Gastroesophageal sphincter (tissue), 3 donors: Measurements from ENCODE around the gene OXSR1.

ENCODE experiments used
- CTCF ChIP-seq, 4 experiments: fragments of 200-600 bp in 2 of 4; fragments of 450-650 bp in 2 of 4; sonication (generic) in 1 of 4; IDR thresholded peaks; one replicate each; pipeline ENCODE4 v1.5.1; 2017 to 2019; ENCODE audit warnings: antibody characterized with exemption in 4 of 4, mild to moderate bottlenecking in 2 of 4, moderate library complexity in 2 of 4
- EP300 ChIP-seq: sonication (generic); formaldehyde crosslinking; IDR thresholded peaks from one replicate; pipeline ENCODE4 v1.6.1; 2017; ENCODE audit warnings: antibody characterized with exemption, mild to moderate bottlenecking
- POLR2A ChIP-seq, 2 donors: fragments of 450-650 bp; IDR thresholded peaks; one replicate each; pipeline ENCODE4 v1.6.1; 2017; ENCODE audit warnings: antibody characterized with exemption in 2 of 2, mild to moderate bottlenecking in 2 of 2, moderate library complexity in 1 of 2
- POLR2AphosphoS5 ChIP-seq: sonication (generic); formaldehyde crosslinking; IDR thresholded peaks from one replicate; pipeline ENCODE4 v1.6.1; 2017; ENCODE audit warnings: antibody characterized with exemption

- TF ChIP-seq POLR2A (IDR thresholded peaks at IDR 0.05) = no peak
- no peak for TF ChIP-seq CTCF (IDR thresholded peaks at IDR 0.05)
- TF ChIP-seq EP300 = no peak
- TF ChIP-seq POLR2AphosphoS5 = no peak
These were observed 42.5 kb upstream of the OXSR1 start for GRCh38 chr3:38122712-38123290.
